ENCODE data around the gene SLC38A4.
"Not testable (repeated sequence)": the region's sequence is repeated elsewhere in the genome, so short reads cannot be mapped to it uniquely, and the experiment has no call there.

- TF ChIP-seq CTCF, EZH2, EZH2phosphoT487 (IDR thresholded peaks at IDR 0.05): not testable (repeated sequence)
These were observed 28.4 kb upstream of the SLC38A4 start for GRCh38 chr12:46854188-46854587.
